Prostate gland (tissue), 2 donors: ENCODE data around the gene RAD51B. TPM values are rescaled to one million over a fixed set of nuclear protein-coding genes. Genes with fewer than 3 reads are reported as not detected.
"Not testable (repeated sequence)": the region's sequence is repeated elsewhere in the genome, so short reads cannot be mapped to it uniquely, and the experiment has no call there.

Experiments used
- DNase-seq: peaks from one replicate; pipeline ENCODE4 v3.0.0-alpha.2; 2019; ENCODE audit warnings: low spot score
- H3K27ac ChIP-seq, 2 donors: fragments of 200-600 bp; sonication (generic); 2 replicates each; pipeline ENCODE4 v1.5.1; 2017 to 2019
- H3K27me3 ChIP-seq: fragments of 200-600 bp; sonication (generic); replicated peaks from 2 replicates; pipeline ENCODE4 v1.5.1; 2019; ENCODE audit not compliant: insufficient read depth
- H3K36me3 ChIP-seq, 2 donors: fragments of 200-600 bp; sonication (generic); 1 replicate in 1 of 2; 2 replicates in 1 of 2; pipeline versions ENCODE4 v1.5.1 to v1.8.1; 2017 to 2019
- H3K4me1 ChIP-seq: fragments of 200-600 bp; sonication (generic); replicated peaks from 2 replicates; pipeline ENCODE4 v1.5.1; 2019
- H3K4me3 ChIP-seq, 2 donors: fragments of 200-600 bp; sonication (generic); 2 replicates each; pipeline ENCODE4 v1.5.1; 2017 to 2019
- H3K9me3 ChIP-seq: fragments of 200-600 bp; sonication (generic); 2 replicates; pipeline ENCODE4 v1.5.1; 2017
- CTCF ChIP-seq, 4 experiments: fragments of 200-600 bp in 2 of 4; fragments of 450-650 bp in 2 of 4; sonication (generic) in 2 of 4; IDR thresholded peaks; 1 replicate in 3 of 4; 2 replicates in 1 of 4; pipeline ENCODE4 v1.5.1; 2016 to 2019; ENCODE audit warnings: antibody characterized with exemption in 4 of 4, mild to moderate bottlenecking in 2 of 4, moderate library complexity in 2 of 4
- POLR2A ChIP-seq: fragments of 450-650 bp; IDR thresholded peaks from one replicate; pipeline ENCODE4 v1.6.1; 2016; ENCODE audit warnings: antibody characterized with exemption, mild to moderate bottlenecking
- POLR2AphosphoS5 ChIP-seq: sonication (generic); formaldehyde crosslinking; IDR thresholded peaks from one replicate; pipeline ENCODE4 v1.6.1; 2017; ENCODE audit warnings: antibody characterized with exemption
- WGBS: methylation state at CpG from one replicate; pipeline ENCODE4 v1.1.5; 2018; 5-methylcytosine and 5-hydroxymethylcytosine counted together
- intact Hi-C: fragments of 100-400 bp; cut with DNase I; formaldehyde crosslinking; loops from one replicate; pipeline ENCODE4 v1.14.2; 2022
- total RNA-seq, 2 donors: library from RNA; depleted of rRNA; stranded (reverse); fragments of >200 nt; gene quantifications; one replicate each; pipeline ENCODE4 v1.1.0, GENCODE V29; 2016

The RAD51B gene
- total RNA-seq, 2 donors from 2014 or later = 14.9 to 35.8 TPM

DNA sequence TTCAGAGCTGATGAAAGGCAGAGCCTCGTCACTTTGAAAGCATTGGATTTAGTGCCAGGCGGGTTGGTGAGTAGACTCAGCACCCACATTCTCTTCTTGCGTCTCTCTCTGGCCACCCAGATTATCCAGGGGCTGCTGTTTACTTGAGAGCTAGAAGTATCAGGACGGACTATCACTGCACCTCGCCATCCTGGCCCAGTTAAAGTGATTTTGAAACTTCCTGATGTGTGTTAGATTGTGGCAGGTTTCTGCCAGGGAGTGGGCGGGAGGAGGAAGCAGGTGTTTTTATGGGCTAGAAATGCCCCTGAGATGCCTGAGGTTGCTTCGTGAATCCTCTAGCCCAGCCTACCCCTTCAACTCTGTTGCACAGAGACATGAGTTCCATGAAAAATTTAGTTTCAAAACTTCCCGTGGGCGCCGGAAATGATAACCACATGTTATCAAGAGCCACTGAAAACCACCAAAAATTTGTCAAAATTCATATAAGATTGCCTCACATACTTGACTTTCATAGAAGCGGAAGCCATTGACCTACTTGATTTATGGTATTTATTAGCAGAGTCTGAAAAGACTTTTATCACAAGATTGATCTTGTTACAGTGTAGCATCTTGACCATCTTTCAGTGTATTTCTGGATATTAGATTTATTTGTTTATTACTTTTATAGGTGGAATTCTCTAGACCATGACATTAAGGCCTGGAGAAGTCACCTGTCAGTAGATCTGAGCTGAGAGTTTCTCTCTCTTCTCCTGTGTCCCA lies 466.0 kb downstream of the RAD51B start:
- Histone ChIP-seq H3K27ac (no peak overlapping the region), H3K9me3 (no peaks in the 10 kb centered on the region), H3K27me3 (no peaks in the 10 kb centered on the region), H3K36me3 (no peaks in the 10 kb centered on the region), H3K4me3 (no peak overlapping the region), H3K4me1 (no peaks in the 10 kb centered on the region)
- WGBS = 82% methylated on average over 11 of the region's 11 CpGs
- intact Hi-C loops = no loop called here
- TF ChIP-seq POLR2A (no peak), POLR2AphosphoS5 (no peak), CTCF (IDR thresholded peaks at IDR 0.05) (no peak)
- no peak for DNase-seq

- no peaks in the 10 kb centered on the region for H3K27me3 ChIP-seq
- H3K4me3 ChIP-seq = no peak overlapping the region
- intact Hi-C loops = no loop called here
- TF ChIP-seq CTCF (IDR thresholded peaks at IDR 0.05) = no peak
- no peak for TF ChIP-seq POLR2A
- no peak for TF ChIP-seq POLR2AphosphoS5
- H3K4me1 ChIP-seq = no peaks in the 10 kb centered on the region
- H3K27ac ChIP-seq = no peak overlapping the region
- no peaks in the 10 kb centered on the region for H3K9me3 ChIP-seq
- H3K36me3 ChIP-seq = no peaks in the 10 kb centered on the region
- no peak for DNase-seq
Observed at GRCh38 chr14:68286667-68287066, 467.1 kb downstream of the RAD51B start.

GRCh38 chr14:68289452-68289851 lies 469.9 kb downstream of the RAD51B start:
- H3K4me1 ChIP-seq, H3K27ac ChIP-seq, H3K27me3 ChIP-seq, H3K4me3 ChIP-seq, DNase-seq, H3K36me3 ChIP-seq, H3K9me3 ChIP-seq, intact Hi-C loops: not testable (repeated sequence)
- 98% methylated on average over 3 of the region's 3 CpGs for WGBS

DNA sequence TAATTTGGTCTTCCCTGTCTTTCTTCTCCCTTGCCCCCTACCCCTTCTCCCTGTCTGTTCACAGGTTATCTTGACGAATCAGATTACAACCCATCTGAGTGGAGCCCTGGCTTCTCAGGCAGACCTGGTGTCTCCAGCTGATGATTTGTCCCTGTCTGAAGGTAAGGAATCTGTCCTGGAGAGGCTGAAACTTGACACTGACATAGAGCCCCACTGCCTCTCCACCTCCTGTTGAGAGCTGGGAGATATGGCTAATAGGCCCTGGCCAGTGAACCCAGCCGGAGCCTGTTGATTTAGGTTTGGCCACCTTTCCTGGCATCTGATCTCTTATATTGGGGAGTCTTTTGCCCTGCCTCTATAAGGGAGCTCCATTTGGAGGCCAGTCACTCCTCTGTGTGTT lies 472.2 kb downstream of the RAD51B start:
- H3K4me3 ChIP-seq = no peak overlapping the region
- no peaks in the 10 kb centered on the region for H3K4me1 ChIP-seq
- no peak overlapping the region for H3K27ac ChIP-seq
- H3K27me3 ChIP-seq = no peaks in the 10 kb centered on the region
- no peaks in the 10 kb centered on the region for H3K36me3 ChIP-seq
- H3K9me3 ChIP-seq = no peaks in the 10 kb centered on the region
- DNase-seq = no peak
- WGBS = 95% methylated on average over 2 of the region's 2 CpGs
- intact Hi-C loops = no loop called here
- TF ChIP-seq POLR2AphosphoS5 (no peak), CTCF (IDR thresholded peaks at IDR 0.05) (no peak), POLR2A (no peak)

DNA sequence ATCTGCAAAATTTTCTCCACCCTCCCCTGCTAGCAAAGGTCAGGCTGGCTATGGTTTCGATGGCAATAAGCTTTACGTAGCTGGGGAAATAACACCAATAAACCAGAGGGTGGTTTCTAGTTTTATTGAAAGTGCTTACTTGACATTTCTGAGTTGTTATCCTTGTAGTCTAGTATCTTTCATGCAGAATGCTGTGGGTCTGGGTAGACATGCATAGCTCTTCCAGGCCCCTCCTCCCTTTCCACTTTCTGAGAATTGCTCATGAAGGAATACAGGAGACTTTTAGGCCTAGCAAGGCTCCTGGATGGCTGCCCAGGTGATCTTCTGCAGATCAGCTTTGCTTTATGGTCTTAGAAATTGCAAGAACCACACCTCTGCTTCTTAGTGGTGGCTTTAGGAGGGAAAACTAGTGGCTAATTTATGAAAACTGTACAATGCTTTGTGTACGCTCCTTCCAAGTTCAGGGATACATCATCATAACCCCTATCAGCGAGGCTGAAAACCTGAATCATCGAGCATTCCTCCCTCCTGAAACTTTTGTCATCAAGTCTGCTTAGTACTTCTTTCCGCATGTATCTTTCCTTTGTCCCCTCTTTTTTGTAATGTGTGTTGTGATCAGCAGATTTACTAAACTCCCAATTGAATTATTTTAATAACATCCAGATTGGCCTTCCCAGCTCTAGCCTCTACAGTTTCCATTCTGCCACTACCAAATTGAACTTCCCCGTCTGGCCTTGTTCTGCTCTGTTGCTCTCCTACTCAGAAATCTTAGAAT lies 473.0 kb downstream of the RAD51B start:
- no peak for TF ChIP-seq CTCF (IDR thresholded peaks at IDR 0.05)
- no peak for TF ChIP-seq POLR2A
- TF ChIP-seq POLR2AphosphoS5 = no peak
- no peak overlapping the region for H3K4me3 ChIP-seq
- H3K9me3 ChIP-seq = no peaks in the 10 kb centered on the region
- no peaks in the 10 kb centered on the region for H3K27me3 ChIP-seq
- H3K27ac ChIP-seq = no peak overlapping the region
- no peaks in the 10 kb centered on the region for H3K4me1 ChIP-seq
- DNase-seq = no peak
- no peaks in the 10 kb centered on the region for H3K36me3 ChIP-seq
- WGBS = 87% methylated on average over 7 of the region's 7 CpGs
- intact Hi-C loops = no loop called here
